Mesenchymal stem cell (in vitro differentiated cells and primary cell): ENCODE measurements around the gene CHIT1.

ENCODE experiments used
- DNase-seq: peaks from one replicate; pipeline ENCODE4 v3.0.0-alpha.2; 2013
- H2AFZ ChIP-seq: one replicate; pipeline ENCODE4 v1.6.1; 2013; ENCODE audit warnings: low read depth, mild to moderate bottlenecking, control low read depth, inconsistent platforms, low read length, moderate library complexity
- H2AK5ac ChIP-seq: 2 replicates; pipeline ENCODE4 v1.6.1; 2013; ENCODE audit warnings: low read length, moderate library complexity, mild to moderate bottlenecking, inconsistent platforms; ENCODE audit not compliant: severe bottlenecking
- H2BK120ac ChIP-seq: one replicate; pipeline ENCODE4 v1.6.1; 2013; ENCODE audit warnings: low read depth, mild to moderate bottlenecking, inconsistent platforms, low read length, moderate library complexity
- H2BK12ac ChIP-seq, 2 experiments: one replicate each; pipeline ENCODE4 v1.6.1; 2013; ENCODE audit warnings: inconsistent platforms in 2 of 2, low read length in 2 of 2, mild to moderate bottlenecking in 2 of 2, moderate library complexity in 2 of 2, control low read depth in 1 of 2
- H2BK15ac ChIP-seq: one replicate; pipeline ENCODE4 v1.6.1; 2013; ENCODE audit warnings: mild to moderate bottlenecking, low read depth, inconsistent platforms; ENCODE audit not compliant: poor library complexity, severe bottlenecking
- H2BK5ac ChIP-seq: 2 replicates; pipeline ENCODE4 v1.6.1; 2013; ENCODE audit warnings: low read depth, mild to moderate bottlenecking, low read length, control low read depth, inconsistent platforms; ENCODE audit not compliant: poor library complexity, severe bottlenecking
- H3K14ac ChIP-seq, 2 experiments: one replicate each; pipeline ENCODE4 v1.6.1; 2013; ENCODE audit warnings: inconsistent platforms in 2 of 2, low read length in 2 of 2, control low read depth in 1 of 2, mild to moderate bottlenecking in 1 of 2, moderate library complexity in 1 of 2
- H3K18ac ChIP-seq, 2 experiments: one replicate each; pipeline ENCODE4 v1.6.1; 2013; ENCODE audit warnings: inconsistent platforms in 2 of 2, low read length in 2 of 2, control low read depth in 1 of 2, low read depth in 1 of 2, mild to moderate bottlenecking in 1 of 2
- H3K23ac ChIP-seq, 2 experiments: one replicate each; pipeline ENCODE4 v1.6.1; 2013; ENCODE audit warnings: inconsistent platforms in 2 of 2, low read length in 2 of 2, mild to moderate bottlenecking in 2 of 2, moderate library complexity in 2 of 2, control low read depth in 1 of 2
- H3K27ac ChIP-seq: 2 replicates; pipeline ENCODE4 v1.5.1; 2013; ENCODE audit warnings: mild to moderate bottlenecking, moderate library complexity, low read length, control low read depth, inconsistent platforms; ENCODE audit not compliant: poor library complexity, severe bottlenecking
- H3K27me3 ChIP-seq, 2 experiments: 2 replicates each; pipeline versions ENCODE4 v1.6.1 to v1.7.0; 2013; ENCODE audit warnings: low read length in 2 of 2, mild to moderate bottlenecking in 2 of 2, moderate library complexity in 2 of 2, control low read depth in 1 of 2, inconsistent platforms in 1 of 2; ENCODE audit not compliant: control insufficient read depth in 1 of 2, insufficient read depth in 1 of 2
- H3K36me3 ChIP-seq, 2 experiments: 2 replicates each; pipeline versions ENCODE4 v1.6.1 to v1.7.0; 2013; ENCODE audit warnings: low read length in 2 of 2, control low read depth in 1 of 2, inconsistent platforms in 1 of 2, low read depth in 1 of 2, mild to moderate bottlenecking in 1 of 2; ENCODE audit not compliant: insufficient read depth in 2 of 2, control insufficient read depth in 1 of 2
- H3K4ac ChIP-seq, 2 experiments: one replicate each; pipeline ENCODE4 v1.6.1; 2013; ENCODE audit warnings: inconsistent platforms in 2 of 2, low read length in 2 of 2, mild to moderate bottlenecking in 2 of 2, moderate library complexity in 2 of 2, control low read depth in 1 of 2, low read depth in 1 of 2
- H3K4me1 ChIP-seq: 2 replicates; pipeline ENCODE4 v1.6.1; 2013; ENCODE audit warnings: low read depth, low read length, control low read depth; ENCODE audit not compliant: control insufficient read depth, insufficient read depth
- H3K4me2 ChIP-seq: 2 replicates; pipeline ENCODE4 v1.6.1; 2013; ENCODE audit warnings: low read length, mild to moderate bottlenecking, inconsistent platforms; ENCODE audit not compliant: poor library complexity, severe bottlenecking
- H3K4me3 ChIP-seq, 2 experiments: 2 replicates each; pipeline versions ENCODE4 v1.5.1 to v1.7.0; 2013; ENCODE audit warnings: low read length in 2 of 2, mild to moderate bottlenecking in 2 of 2, control low read depth in 1 of 2, low read depth in 1 of 2; ENCODE audit not compliant: insufficient read depth in 1 of 2
- H3K79me1 ChIP-seq: replicated peaks from 2 replicates; pipeline ENCODE4 v1.6.1; 2013; ENCODE audit warnings: mild to moderate bottlenecking, control low read depth, low read length, inconsistent platforms; ENCODE audit not compliant: poor library complexity, severe bottlenecking
- H3K9ac ChIP-seq: 2 replicates; pipeline ENCODE4 v1.7.0; 2013; ENCODE audit warnings: mild to moderate bottlenecking, low read length, moderate library complexity
- H3K9me3 ChIP-seq: 2 replicates; pipeline ENCODE4 v1.7.0; 2013; ENCODE audit warnings: mild to moderate bottlenecking, low read length; ENCODE audit not compliant: control insufficient read depth
- H4K8ac ChIP-seq: one replicate; pipeline ENCODE4 v1.6.1; 2013; ENCODE audit warnings: inconsistent platforms, mild to moderate bottlenecking, low read length, moderate library complexity
- H4K91ac ChIP-seq: one replicate; pipeline ENCODE4 v1.6.1; 2013; ENCODE audit warnings: mild to moderate bottlenecking, low read length, inconsistent platforms
- WGBS: methylation state at CpG from one replicate; pipeline ENCODE4 v1.1.7; 2013; ENCODE audit warnings: mixed read lengths; 5-methylcytosine and 5-hydroxymethylcytosine counted together

CHIT1 gene

DNA sequence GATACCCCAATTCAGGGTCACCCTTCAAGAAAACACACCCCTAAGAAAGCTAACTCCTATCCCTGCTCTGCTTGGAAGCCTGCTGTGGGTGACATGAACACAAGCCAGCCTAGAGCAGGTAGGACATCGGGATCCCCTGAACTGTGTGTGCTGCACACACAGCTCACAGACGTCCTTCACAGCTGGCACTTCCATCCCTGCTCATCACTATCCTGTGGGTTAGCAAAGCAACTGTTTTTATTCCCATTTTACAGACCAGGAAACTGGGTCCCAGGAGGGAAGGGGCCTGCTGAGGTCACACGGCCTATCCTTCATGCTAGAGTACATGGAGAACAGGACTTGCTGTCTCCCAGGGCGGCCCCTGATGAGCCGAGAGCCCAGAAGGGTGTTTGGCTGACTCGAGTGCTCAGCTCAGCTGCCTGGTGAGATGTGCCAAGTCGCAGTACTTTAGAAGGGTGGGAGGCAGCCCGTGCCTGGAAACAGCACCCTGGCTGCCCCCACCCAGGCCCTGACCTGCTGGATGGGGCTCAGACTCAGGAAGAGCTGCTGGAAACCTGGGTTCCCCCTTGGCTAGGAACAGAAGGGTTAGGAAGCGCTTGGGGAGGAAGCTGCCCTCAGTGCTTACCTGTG lies 47.6 kb upstream of the CHIT1 start:
- H3K27ac ChIP-seq = no peak overlapping the region
- no peaks in the 10 kb centered on the region for H3K36me3 ChIP-seq
- H3K79me1 ChIP-seq = no peaks in the 10 kb centered on the region
- H3K4me3 ChIP-seq = no peak overlapping the region
- H3K4me1 ChIP-seq = peaks cover 19% of the 10 kb centered on the region
- H2AK5ac ChIP-seq = peak overlapping the region; percentile 7
- no peak overlapping the region for H3K23ac ChIP-seq
- peak overlapping the region in 1 of 2 experiments; percentile 30 for H3K18ac ChIP-seq
- H2BK120ac ChIP-seq = no peak overlapping the region
- peaks cover 0 to 11% of the 10 kb centered on the region in 2 experiments for H3K27me3 ChIP-seq
- no peak overlapping the region for H3K9ac ChIP-seq
- DNase-seq = no peak
- H3K9me3 ChIP-seq = no peaks in the 10 kb centered on the region
- H3K4me2 ChIP-seq = no peak overlapping the region
- peak overlapping the region; percentile 6 for H4K91ac ChIP-seq
- H4K8ac ChIP-seq = no peak overlapping the region
- no peak overlapping the region for H3K14ac ChIP-seq
- H2BK12ac ChIP-seq = peak overlapping the region; percentile 4 to 83
- 83% methylated on average over 9 of the region's 9 CpGs for WGBS
- H2BK15ac ChIP-seq = no peak overlapping the region
- H2BK5ac ChIP-seq = no peak overlapping the region
- peak overlapping the region in 1 of 2 experiments; percentile 24 for H3K4ac ChIP-seq
- H2AFZ ChIP-seq = no peak overlapping the region

DNA sequence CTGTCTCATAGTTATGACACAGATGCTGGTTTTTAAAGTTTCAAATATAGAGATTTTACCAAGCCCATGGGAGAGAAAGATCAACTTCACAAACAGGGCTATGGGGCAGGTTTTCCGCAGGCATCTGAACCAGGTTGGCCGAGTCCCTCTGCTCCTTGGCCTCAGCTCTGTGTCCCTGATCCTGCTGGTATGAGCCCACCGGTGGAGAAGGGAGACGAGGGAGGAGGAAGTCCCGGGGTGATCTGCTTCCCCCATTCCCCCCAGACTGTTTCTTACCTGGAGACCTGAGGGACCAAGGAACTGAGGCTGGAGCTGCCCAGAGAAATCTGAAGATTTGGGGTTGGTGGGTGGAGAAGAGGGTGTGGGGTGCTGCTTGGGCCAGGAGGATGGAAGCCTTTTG lies 46.9 kb upstream of the CHIT1 start:
- H2AFZ ChIP-seq = no peak overlapping the region
- no peaks in the 10 kb centered on the region for H3K79me1 ChIP-seq
- H3K9me3 ChIP-seq = no peaks in the 10 kb centered on the region
- WGBS = 91% methylated on average over 3 of the region's 5 CpGs
- no peak for DNase-seq
- H3K23ac ChIP-seq = no peak overlapping the region
- no peak overlapping the region for H3K9ac ChIP-seq
- H3K4me1 ChIP-seq = peaks cover 19% of the 10 kb centered on the region
- H2BK15ac ChIP-seq = peak overlapping the region; percentile 19
- no peak overlapping the region for H2BK120ac ChIP-seq
- no peak overlapping the region for H4K91ac ChIP-seq
- H3K18ac ChIP-seq = no peak overlapping the region
- no peak overlapping the region for H4K8ac ChIP-seq
- no peaks in the 10 kb centered on the region for H3K36me3 ChIP-seq
- no peak overlapping the region for H3K4me3 ChIP-seq
- no peak overlapping the region for H2BK5ac ChIP-seq
- peak overlapping the region in 1 of 2 experiments; percentile 57 for H2BK12ac ChIP-seq
- no peak overlapping the region for H2AK5ac ChIP-seq
- H3K27me3 ChIP-seq = peaks cover 0 to 8% of the 10 kb centered on the region in 2 experiments
- H3K4me2 ChIP-seq = no peak overlapping the region
- H3K14ac ChIP-seq = no peak overlapping the region
- no peak overlapping the region for H3K4ac ChIP-seq
- H3K27ac ChIP-seq = no peak overlapping the region

DNA sequence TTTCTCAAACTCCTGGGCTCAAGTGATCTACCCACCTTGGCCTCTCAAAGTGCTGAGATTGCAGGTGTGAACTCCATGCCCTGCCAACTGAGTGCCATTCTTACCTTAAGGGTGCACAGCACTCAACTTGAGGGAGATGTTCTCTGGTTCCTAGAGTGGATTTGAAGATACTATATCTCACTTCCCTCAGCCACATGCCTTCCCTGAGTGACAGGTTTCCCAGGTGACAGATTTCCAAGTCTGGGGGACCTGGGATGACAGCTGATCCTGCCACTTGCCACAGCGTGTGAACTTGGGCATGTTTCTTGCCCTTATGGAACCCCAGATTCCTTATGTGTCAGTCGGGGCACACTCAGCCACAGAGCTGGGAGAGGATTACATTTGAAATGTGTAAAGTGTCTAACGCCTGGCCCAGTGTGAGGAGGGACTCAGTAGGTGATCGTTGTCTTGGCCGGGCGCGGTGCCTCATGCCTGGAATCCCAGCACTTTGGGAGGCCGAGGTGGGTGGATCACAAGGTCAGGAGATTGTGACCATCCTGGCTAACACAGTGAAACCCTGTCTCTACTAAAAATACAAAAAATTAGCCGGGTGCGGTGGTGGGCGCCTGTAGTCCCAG lies 46.3 kb upstream of the CHIT1 start:
- Histone ChIP-seq H3K79me1 (no peaks in the 10 kb centered on the region), H3K36me3 (no peaks in the 10 kb centered on the region), H3K9me3 (no peaks in the 10 kb centered on the region), H3K4me2 (no peak overlapping the region), H2AFZ (no peak overlapping the region), H3K27ac (no peak overlapping the region), H3K9ac (no peak overlapping the region), H2BK15ac (no peak overlapping the region), H2BK120ac (no peak overlapping the region), H4K8ac (no peak overlapping the region), H3K27me3 (peaks cover 0 to 8% of the 10 kb centered on the region in 2 experiments), H2BK12ac (no peak overlapping the region), H3K14ac (no peak overlapping the region), H3K4me1 (peaks cover 19% of the 10 kb centered on the region), H4K91ac (no peak overlapping the region), H3K18ac (no peak overlapping the region), H2AK5ac (no peak overlapping the region), H3K4me3 (no peak overlapping the region), H2BK5ac (no peak overlapping the region), H3K23ac (no peak overlapping the region), H3K4ac (no peak overlapping the region)
- no peak for DNase-seq
- 88% methylated on average over 11 of the region's 11 CpGs for WGBS

DNA sequence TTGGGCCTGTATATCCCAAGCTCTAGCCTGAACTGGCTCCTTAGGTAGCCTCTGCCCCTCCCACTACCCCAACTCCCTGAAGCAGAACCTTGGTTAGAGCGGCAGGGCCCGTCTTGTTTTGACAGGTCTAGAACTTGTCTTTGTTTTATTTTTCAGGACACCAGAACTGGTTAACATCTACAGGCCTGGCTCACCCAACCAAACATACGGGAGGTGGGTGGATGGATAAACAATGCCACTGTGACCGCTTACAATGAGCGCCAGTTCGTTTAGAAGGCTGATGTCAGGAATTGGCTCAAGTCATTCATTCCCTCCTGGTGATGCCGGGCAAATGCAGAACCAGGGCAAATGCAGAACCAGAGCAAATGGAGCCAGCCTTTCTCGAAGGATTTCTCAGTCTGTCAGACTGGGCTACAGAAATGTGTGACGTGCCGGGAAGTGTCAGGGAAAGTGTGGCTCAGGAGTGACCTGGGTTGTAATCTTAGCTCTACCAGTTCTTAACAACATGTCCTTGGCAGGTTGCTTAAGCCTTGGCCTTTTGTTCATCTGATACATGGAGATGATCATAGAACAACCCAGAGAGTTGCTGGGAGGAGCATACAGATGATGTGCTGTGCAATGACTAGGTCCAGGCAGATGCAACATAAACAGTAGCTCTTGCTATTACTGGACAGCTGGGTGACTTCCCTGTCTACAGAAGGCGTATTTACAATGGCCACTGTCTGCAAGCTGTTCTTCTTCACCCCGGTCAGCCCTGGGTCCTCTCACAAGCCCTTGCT lies 45.3 kb upstream of the CHIT1 start:
- Histone ChIP-seq H2BK12ac (no peak overlapping the region), H4K8ac (no peak overlapping the region), H2BK15ac (no peak overlapping the region), H3K9me3 (no peaks in the 10 kb centered on the region), H3K4ac (no peak overlapping the region), H2AFZ (no peak overlapping the region), H3K4me2 (no peak overlapping the region), H3K14ac (no peak overlapping the region), H3K27me3 (peaks cover 8% of the 10 kb centered on the region in 2 experiments), H2AK5ac (no peak overlapping the region), H3K36me3 (no peaks in the 10 kb centered on the region), H3K79me1 (no peaks in the 10 kb centered on the region), H3K4me3 (no peak overlapping the region), H3K4me1 (peaks cover 19% of the 10 kb centered on the region), H2BK120ac (no peak overlapping the region), H3K27ac (no peak overlapping the region), H3K18ac (peak overlapping the region in 1 of 2 experiments; percentile 14), H2BK5ac (no peak overlapping the region), H4K91ac (no peak overlapping the region), H3K9ac (no peak overlapping the region), H3K23ac (no peak overlapping the region)
- 86% methylated on average over 12 of the region's 12 CpGs for WGBS
- DNase-seq = peak; percentile 83
